Hippocampal formation (tissue), 2 donors: ENCODE results near the gene TMEM63A.

Experiments
- DNase-seq, 2 donors: peaks; one replicate each; lab custom pipeline; 2025; lab: John Stamatoyannopoulos, UW

The TMEM63A gene

GRCh38 chr1:225886159-225887029, 4.2 kb upstream of the TMEM63A start:
- no peak for DNase-seq

DNA sequence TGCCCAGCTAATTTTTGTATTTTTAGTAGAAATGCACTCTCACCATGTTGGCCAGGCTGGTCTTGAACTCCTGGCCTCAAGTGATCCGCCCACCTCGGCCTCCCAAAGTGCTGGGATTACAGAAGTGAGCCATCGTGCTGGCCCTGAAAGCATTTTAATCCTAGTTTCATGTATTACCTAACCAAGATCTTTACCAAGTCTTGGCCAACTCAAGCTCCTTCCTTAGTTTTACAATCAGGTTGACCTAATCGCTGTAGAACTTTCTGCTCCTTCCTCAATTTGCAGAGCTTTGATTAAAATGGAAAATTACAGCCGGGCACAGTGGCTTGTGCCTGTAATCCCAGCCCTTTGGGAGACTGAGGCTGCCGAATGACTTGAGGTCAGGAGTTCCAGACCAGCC, 3.2 kb upstream of the TMEM63A start:
- no peak for DNase-seq

DNA sequence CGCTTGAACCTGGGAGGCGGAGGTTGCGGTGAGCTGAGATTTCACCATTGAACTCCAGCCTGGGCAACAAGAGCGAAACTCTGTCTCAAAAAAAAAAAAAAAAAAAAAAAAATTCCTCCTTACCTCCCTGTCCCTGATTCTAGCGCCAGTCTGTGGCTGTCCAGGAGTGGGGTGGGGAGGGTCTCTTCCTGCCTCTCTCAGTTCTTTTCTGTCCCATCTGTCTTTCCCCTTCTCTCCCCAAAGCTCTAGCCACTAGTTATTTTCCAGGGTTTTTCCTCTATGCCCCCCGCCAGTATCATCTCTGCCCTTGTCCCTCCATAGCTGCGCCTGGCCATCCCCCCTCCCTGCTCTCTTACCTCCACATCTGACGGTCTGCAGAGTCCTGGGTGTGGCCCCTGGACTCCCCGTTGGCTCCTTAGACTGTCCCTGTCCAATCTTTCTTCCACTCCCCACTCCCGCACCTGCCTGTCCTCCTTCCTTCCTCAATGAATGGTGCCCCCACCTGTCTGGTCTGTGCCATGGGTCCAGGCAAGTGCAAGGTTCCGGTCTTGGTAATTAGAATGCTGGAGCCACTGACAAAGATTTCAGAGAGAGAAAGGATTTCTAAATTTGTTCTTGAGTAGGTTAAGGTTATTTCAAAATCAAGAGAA, 1.6 kb upstream of the TMEM63A start:
- no peak for DNase-seq

DNA sequence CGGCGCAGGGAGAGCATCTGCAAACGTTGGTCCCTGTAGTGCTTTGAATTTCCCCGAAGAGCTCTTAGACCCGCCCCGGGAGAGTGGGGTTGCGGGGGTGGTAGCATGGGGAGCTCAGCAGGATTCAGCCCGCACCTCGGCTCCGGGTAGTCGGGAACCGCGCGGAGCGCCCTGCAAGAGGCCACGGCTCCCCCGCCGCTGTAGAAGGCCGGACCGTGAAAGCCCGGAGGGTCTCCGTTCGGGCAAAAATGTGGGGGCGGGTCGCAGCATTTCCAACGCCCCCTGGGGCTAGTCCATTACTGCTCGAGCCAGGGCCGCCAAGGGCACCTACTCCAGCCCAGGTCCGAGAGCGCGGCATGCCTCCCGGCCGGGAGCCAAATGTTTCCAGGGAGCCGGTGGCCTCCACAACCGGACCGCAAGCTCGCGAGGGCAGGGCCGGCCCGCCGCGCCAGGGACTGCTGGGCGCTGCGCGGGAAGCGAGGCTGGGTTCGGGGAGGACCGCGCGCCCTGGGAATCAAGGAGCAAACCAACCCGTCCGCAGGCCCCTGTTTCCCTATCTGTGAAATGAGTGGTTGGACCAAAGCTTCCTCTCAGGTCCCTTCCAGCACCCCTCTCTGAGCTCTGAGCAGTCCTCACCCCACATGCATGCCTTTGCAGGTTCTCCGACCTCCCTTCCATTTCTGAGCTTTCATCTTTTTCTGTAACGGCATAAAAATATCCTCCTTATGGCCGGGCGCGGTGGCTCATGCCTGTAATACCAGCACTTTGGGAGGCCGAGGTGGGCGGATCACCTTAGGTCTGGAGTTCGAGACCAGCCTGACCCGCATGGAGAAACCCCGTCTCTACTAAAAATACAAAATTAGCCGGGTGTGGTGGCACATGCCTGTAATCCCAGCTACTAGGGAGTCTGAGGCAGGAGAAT, 775 bp upstream of the TMEM63A start:
- DNase-seq, result peak; percentile 28 to 60

DNA sequence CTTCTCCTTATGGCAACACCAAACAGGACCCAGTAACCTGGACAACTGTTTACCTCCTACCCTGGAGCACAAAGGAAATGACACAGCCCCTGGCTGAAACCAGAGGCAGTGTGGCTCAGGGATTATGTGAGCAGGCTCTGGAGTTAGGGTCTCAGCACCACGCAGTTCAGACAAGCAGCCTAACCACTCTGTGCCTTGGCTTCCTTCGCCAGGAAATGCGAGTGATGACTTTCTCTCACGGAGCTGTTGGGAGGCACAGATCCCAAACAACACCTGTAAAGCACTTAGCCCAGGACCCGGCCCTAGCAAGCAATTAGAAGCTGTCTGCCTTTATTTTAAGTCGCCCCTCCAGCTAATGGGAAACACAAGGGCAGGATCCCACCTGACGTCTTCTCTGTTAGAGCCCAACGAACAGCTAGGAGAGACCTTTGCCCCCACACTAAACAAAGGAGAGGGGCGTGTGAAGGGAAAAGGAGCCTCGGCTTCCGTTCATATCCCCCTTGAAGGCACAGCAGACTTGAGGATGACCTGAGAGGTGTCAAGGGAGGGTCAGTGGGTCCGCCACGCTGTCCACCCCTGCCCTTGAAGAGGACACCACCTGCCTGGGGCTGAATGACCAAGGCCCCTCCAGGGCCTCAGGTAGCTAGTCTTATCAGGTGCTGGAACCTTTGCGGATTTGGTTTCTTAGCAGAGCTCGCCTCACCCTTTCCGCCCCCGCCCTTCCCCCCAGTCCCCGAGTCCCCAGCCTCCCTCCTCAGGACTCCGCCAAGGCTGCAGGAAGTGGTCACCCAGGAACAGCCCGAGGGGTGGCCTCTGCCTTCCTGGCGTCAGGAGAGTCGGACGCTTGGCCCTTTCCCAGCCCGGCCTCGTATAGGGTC, 860 bp downstream of the TMEM63A start:
- DNase-seq, result no peak

DNA sequence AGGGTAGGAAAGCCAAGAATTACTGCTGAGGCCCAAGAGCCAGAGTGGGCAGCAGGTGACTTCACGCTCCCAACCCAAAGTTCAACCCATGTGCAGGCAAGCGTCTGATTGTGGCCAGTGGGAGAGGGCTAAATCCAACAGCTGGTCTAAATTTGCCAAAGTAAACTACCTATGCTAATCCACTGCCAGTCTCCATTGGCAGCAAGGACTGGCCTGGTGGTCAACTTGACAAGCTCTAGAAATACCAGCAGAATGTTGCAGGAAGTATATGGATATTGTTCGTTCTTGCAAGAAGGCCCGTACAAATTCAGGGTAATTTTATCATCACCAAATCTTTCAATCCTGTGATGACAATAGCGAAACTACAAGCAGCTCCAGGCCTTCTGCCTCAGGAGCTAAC, 1.5 kb downstream of the TMEM63A start:
- no peak for DNase-seq

DNA sequence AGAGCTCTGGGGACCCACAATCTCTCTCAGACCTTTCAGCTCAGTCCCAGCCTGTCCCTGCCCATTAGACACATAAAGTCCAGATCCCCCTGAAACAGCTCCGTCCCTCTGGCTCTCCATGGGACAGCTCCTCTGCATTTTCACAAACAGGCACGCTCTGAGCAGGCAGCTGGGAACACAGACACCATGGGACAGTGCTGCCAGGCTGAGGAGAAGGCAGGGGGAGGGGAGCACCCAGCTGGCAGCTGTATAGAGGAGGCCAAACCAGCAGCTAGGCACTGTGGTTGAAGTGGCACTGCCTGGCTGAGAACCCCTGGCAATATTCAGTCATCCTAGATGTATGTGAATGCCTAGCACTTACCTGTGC, 2.0 kb downstream of the TMEM63A start:
- peak; percentile 73 to 83 for DNase-seq

GRCh38 chr1:225879521-225880221, 2.5 kb downstream of the TMEM63A start:
- peak; percentile 61 to 67 for DNase-seq

DNA sequence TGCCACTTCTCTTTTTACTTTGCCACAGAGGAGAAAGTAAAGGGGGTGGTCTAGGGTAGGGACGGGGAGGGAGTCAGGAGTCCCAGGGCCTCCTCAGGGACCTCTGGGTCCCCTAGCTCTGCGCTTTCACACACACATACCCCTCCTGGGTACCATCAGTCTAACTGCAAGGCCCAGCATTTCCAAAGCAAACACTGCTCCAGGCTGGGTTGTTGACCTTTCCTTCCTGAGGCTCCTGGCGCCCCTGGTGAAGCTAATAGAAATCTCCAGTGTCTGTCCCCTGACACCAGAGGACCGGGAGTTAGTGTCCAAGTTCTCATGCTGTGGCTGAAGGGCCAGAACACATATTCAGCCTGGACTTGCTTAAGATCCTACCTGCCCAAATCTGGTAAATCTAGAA, 3.9 kb downstream of the TMEM63A start:
- DNase-seq, result no peak

- DNase-seq, result peak; percentile 91
These were observed 4.6 kb downstream of the TMEM63A start for GRCh38 chr1:225877580-225877979.

GRCh38 chr1:225876900-225877510, 5.2 kb downstream of the TMEM63A start:
- DNase-seq, result no peak

DNA sequence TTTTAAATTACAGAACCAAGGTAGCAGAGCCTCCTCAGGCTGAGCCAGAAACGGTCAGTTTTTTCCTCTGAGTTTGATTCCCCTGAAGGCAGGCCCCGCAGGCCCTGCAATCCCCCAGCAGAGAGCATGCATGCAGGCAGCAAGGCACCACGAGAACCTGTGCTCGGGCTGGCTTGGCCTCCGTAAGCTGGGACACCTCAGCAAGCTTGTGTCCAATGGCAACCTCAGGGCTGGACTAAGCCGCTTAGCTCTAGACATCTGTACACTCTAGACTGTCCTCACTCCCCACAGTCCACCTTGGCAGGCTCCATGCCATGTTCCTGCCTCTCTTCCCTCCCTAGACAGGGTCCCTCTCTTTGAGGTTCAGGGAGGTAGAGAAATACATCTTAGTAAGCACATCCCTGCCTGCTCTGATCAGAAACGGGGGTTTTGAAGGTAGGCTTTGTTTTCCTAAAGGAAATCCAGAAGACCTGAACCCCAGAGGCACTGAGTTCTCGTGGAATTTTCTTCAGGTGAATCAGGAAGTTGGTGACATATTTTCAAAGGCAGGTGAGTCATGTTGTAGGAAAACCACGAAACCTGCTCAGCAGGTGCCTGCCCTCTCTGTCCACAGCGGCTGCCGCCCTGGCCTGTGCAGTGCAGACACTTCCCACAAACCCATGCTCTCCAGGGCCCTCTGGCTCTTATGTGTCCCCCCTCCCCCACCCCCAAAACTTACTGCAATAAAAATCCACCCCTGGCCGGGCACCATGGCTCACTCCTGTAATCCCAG, 7.0 kb downstream of the TMEM63A start:
- no peak for DNase-seq

DNA sequence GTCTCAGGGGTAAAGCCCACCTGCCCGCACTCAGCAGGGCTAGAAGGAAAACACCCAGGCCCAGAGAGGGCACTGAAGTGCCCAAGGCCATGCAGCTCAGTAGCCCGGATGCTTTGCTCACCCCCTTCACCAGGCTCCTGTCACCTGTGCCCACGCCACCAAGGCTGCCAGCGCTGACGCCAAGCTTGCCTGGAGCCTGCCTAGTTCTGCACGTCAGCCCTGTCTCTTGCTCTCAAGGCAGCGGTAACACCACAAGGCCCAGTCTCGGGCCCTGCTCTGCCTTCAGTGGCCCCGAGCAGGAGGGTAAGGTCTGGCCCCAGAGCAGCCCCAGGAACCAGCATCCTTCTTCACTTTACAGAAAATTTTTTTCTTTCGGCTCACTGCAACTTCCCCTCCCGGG, 7.7 kb downstream of the TMEM63A start:
- DNase-seq, result no peak

- no peak for DNase-seq
These were observed 8.8 kb downstream of the TMEM63A start for GRCh38 chr1:225873281-225873850.

- no peak for DNase-seq
These were observed 10.1 kb downstream of the TMEM63A start for GRCh38 chr1:225872075-225872430.

DNA sequence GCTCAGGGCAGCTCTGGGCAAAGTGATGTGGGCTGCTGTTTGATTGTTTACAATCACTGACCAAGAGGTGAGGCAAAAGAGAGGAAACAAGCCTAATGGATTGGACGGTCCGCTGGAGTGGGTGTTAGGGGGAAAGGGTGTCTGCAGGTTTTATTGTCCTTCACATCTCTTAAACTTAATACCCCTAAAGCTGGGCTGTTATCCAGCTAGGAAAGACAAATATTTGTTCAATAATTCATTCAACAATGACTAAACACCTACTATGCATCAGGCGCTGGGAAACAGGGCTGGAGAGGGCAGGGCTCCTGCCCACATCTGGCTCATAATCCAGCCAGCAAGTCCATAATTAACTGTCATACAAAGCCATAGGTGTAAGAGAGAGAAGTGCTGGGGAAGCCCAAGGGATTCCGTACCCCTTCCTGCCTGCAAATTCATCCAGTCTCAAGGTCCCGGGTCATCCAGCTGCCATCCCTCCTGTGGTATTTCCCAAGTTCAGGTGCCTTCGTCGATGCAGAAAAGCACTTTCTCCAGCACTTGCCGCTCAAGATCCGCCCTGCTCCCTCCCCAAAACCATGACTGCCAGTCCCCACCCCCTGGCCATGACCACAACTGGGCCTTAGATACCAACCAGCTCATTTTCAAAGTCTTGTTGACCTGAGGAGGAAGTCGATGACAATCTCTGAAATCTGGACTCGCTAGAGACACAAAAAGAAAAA, 10.7 kb downstream of the TMEM63A start:
- DNase-seq, result no peak

GRCh38 chr1:225870911-225871310, 11.3 kb downstream of the TMEM63A start:
- DNase-seq, result no peak

GRCh38 chr1:225868631-225869330, 13.4 kb downstream of the TMEM63A start:
- no peak for DNase-seq
